CD4-positive, alpha-beta T cell treated with Interleukin-2 at 100 ng/mL for 4 hours (primary cell): ENCODE measurements around the gene SDR42E2.
"Not testable (repeated sequence)": the region's sequence is repeated elsewhere in the genome, so short reads cannot be mapped to it uniquely, and the experiment has no call there.

Experiments
- DNase-seq: peaks from one replicate; pipeline ENCODE4 v3.0.0-alpha.2; 2020; ENCODE audit warnings: low spot score

SDR42E2 gene

DNA sequence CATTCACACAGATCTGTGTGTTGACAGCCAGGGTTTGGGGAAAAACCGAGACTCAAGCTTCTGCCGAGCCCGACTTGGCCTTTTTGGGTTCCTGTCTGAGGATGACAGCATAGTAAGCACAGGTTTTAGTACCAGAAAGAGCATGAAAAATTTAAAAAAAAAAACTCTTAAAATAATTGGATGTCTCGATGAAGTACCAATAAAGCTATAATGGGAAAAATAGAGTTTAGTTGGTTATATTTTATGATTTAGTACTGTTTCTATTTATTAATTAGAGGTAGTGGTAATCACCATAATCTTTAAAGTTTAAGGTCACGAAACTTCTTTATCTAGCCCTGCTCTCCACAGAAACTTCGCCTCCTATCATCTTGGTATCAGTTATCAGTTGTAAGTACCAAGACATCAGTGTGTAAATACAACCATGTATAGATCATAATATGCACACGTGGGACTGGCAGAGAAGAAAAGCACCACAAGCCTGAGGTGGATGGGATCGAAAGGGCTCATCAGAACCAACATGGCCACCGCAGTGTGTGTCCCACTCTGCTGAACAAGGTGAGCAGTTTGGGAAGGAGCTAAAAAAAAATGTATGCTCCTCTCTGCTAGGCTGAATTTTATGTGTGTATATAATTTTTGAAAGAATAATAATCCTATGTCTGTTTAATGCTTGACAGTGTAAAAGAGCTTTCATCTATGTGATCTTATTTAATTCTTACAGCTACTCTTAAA is 29.4 kb downstream of the SDR42E2 start:
- peak; percentile 36 for DNase-seq

DNA sequence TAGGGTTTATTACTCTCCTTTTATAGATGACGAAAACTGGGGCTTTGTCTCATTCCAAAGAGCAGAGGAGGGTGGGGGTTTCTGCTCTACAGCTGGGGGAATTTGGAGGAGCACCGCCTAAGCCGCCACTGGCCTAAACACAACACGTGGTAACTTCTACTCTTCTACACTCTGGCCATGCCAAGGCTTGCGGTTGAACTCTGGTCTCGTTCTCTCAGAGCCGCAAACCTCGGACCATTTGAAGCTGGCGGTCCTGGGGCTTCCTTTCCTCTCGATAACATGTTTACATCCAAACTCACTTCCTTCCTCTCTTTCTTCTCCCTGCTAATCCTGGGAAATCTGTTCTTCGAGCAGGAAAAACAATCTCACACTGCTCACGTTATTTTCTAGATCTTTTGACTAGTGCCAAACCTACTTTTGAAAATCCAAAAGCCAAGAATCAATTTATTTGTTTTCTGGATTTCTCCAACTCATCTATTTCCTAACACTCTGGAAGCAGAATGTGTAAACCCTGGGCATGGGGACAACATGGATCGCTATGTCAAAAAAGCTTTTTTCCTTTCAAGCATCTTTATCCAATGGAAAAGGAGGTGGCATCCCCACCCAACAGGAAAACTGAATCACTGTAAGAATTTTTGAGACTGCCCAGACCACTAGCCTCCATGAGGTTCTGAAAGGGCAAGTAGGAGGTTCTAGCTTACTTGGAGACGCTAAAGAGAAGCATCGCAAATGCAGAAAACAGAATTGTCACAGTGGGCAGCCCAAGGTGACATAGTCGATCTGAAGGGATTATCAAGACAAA is 30.2 kb downstream of the SDR42E2 start:
- DNase-seq, result peak; percentile 81

DNA sequence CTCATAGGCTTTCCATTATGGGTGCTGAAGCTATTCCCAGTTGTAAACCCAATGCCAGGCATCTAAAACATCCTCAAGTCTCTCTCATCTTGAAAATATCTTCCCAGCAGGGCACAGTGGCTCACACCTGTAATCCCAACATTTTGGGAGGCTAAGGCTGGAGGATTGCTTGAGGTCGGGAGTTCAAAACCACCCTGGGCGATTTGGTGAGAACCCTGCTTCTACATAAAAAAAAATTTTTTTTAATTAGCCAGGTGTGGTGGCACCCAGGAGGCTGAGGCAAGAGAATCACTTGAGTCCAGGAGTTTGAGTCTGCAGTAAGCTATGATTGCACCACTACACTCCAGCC is 30.7 kb downstream of the SDR42E2 start:
- DNase-seq, result no peak

DNA sequence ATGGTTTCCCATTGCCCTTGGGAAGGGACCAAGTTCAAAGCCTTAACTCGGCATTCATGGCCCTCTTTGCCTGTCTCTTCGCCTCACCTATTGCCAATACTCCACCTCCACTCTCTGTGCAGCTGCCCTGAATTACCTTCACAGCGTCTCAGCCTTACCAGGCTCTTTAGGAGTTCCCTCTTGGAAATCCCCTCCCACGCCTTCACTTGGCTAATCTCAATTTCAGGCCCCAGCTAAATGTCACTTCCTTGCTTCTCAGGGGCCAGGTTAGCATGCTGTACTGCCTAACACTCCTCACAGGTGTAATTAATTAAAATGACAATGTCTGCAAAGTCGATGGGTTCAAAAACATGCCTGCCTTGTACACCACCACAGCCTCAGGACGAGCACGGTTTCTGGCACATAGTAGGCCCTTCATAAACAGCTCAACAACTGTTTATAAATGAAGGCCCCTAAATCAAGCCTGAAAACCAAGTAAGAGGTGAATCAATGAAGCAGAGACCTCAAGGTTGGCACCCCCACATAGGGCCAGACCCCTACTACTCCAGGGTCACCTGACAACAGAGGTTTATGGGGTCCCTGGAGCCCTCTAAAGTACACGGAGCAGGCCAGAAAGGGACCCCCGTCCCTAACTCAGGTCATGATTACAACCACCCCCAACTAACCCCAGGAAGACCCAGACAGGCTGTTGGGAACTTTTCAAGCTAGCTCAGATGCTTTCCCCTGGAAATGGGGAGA is 32.6 kb downstream of the SDR42E2 start:
- peak; percentile 40 for DNase-seq

DNA sequence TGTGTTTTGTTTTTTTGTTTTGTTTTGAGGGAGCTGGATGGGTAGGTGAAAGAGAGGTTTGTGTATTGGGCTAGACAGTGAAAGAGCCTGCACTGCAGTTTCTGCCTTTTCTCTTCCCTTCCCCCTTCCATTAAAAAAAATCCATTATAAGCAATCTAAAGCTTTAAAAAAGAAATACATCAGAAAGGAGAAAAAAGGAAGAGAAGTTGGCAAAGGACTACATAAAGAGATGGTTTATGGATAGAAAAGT is 33.1 kb downstream of the SDR42E2 start:
- DNase-seq, result no peak

DNA sequence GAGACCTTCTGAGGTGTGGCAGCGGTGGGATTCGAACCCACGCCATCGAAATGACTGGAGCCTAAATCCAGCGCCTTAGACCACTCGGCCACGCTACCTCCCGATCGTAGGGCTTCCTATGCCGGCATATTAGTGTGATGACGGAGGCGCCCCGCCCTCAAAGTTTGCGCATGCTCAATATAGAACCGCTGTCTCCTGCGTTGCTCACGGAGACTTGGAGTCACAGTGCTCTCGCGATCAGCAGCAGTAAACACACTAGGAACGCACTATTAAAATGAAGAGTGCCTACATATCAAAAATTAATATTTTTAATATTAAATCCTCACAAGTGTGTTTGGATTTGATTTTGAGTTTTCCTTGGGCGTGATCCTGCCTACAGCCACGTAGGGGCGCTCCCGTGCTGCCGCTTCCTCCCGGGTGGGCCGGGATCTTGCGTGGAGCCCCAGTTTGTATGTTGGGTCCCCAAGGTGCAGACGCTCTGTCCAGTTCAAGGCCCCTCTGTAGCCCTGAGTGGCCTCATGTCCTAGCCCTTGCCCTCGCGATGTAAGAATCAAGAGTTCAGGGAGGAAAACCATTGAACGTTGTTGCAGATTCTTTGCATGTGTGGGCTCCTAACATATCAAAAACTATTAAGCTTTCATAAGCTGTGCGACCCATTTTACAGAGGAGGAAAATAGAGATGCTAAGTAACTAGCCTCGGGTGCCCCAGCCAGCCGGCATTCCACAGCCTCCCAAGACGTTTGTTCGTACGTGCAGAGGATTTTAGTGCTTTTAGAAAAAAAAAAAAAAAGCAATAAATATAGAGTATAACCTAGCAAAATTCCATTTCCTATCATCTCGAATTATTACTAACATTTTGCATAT is 33.6 kb downstream of the SDR42E2 start:
- peak; percentile 93 for DNase-seq

DNA sequence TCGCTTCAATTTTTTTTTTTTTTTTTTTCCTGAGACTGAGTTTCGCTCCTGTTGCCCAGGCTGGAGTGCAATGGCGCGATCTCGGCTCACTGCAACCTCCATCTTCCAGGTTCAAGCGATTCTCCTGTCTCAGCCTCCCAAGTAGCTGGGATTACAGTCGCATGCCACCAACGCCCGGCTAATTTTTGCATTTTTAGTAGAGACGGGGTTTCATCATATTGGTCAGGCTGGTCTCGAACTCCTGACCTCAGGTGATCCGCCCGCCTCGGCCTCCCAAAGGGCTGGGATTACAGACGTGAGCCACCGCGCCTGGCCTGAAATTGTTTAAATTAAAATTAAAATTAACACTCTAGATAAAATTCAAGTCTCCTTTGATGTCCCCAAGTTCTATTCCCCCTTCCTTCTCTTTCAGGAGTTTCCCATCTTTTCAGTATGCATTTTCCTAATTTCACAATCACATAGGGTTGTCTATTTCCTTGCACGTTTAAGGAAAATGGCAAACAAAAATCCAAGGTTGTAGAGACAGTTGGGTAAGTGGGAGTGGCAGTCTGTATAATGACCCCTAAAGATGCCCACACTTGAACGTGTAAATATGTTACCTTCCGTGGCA is 34.4 kb downstream of the SDR42E2 start:
- DNase-seq, result not testable (repeated sequence)

DNA sequence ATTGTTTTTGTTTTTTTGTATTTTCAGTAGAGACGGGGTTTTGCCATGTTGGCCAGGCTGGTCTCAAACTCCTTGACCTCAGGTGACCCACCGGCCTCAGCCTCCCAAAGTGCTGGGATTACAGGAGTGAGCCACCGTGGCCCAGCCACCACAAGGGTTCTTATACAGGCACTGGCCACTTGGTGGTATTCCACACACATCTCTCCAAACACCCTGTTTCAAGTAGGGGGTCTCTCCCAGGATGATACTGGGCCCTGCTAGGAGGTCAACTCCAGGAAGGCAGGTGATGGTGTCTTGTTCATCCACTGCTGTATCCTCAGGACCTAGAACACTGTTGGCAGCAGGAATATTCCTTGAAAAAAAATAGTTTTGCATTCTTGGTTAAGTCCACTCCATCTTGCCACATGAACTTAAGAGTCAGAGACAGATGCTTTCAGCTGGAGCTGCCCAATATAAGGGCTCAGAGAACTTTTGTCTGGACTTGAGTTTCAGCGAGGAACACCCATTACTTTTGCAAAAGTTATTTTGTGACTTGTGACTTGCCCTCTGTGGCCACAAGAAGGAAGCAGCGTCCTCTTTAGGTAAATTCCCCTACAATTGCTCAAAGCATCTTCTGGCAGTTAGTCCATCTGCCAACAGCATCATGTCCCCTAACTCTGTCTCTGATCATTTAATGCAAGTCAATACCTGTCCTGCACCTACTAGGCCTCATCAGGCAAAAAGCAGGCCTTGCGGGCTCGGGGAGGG is 36.4 kb downstream of the SDR42E2 start:
- DNase-seq, result no peak

DNA sequence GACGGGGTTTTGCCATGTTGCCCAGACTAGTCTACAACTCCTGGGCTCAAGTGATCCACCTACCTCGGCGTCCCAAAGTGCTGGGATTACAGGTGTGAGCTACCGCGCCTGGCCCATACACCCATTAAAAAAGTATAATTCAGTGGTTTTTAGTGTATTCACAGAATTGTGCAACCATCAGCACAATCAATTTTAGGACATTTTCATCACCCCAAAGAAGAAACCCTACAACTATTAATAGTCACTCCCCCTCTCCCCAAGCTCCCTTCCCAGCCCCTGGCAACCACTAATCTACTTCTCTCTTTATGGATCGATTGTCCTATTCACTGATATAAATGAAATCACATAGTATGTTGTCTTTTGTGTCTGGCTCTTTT is 39.9 kb downstream of the SDR42E2 start:
- no peak for DNase-seq

DNA sequence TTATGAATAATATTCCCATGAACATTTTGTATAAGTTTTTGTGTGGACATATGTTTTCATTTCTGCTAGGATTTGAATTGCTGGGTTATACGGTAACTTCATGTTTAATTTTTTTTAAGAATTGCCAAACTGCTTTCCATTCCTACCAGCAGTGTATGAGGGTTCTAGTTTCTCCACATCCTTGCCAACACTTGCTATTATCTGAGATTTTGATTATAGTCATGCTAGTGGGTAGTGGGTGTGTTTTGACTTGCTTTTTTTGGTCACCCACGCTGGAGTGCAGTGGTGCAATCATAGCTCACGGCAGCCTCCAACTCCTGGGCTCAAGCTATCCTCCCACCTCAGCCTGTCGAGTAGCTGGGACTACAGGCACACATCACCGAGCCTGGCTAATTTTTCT is 40.8 kb downstream of the SDR42E2 start:
- DNase-seq, result no peak

DNA sequence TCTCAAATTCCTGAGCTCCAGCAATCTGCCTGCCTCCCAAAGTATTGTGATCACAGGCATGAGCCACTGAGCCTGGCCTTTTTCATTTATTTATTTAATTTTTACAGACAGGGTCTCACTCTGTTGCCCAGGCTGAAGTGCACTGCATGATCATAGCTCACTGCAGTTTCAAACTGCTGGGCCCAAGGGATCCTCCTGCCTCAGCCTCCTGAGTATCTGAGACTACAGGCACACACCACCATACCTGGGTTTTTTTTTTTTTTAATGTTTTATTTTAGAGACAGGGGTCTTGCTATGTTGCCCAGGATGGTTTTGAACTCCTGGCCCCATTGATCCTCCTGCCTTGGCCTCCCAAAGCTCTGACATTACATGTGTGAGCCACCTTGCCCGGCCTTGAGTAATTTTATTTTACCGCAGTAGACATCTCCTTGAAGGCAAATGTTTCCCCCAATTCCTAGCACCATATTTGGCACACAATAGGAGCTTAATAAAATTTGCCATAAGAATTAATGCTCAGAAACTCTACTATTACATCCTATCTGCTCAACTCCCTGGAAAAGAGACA is 41.9 kb downstream of the SDR42E2 start:
- DNase-seq, result no peak

DNA sequence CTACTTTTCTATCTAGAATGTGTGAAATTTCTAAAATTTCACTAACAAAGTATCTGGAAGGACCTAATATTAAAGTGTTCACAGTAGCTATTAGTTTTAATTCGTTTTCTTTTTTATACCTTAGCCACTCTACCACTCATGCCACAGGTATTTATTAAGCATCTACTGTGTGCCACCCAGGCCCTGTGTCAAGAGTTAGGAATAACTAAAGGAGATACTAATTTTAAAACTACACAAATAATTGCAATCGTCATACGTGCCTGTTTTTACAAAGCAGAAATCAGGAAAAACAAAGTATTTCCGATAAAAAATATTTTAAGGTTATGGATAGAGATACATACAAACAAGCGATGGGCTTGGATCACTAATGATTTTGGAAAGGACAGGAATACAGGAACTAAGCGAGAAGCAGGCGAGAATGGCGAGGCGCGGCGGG is 43.3 kb downstream of the SDR42E2 start:
- no peak for DNase-seq

DNA sequence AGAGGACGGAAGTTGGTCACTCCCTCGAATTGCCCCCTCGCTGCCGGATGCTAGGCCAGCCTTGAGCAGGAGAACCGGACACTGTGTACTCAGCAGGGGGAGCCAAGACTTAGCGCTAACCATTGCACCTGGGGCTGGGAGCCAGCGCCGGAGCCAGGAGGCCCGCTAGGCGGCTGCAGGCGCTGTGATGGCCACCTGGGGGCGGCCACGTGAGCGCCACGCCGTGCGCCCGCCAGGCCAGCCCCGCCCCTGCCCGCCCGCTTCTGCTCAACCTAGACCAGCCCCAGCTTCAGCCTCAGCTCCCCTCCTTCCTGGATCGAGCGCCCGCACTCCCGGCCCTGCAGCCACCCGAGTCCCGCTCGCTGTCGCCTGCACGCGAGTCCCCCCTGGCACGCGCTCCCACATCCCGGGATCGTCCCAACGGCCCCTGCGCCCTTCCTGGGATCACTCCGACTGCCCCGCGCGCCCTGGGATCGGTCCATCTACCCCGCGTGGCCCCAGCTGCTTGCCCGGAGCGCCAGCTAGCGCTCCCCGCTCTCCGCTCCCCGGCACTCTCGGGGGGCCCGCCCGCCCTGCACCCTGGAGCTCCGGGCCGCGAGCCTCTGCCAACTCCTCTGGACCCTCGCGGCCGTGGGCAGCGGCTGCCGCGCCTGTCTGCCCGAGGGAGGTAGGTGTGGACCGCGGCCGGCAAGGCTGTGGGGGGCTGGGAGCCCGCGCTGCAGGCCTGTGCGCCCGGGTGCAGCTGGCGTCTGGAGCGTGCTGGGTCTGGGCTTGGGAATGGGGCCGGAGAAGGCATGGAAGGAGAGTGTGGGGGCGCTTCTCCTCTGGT is 43.9 kb downstream of the SDR42E2 start, which contains the start of gene EEF2K:
EEF2K (plus strand) TSS at position 266 of the 829 bp plus-strand sequence. CDS start 19,452 bp downstream, outside the sequence.
- peak; percentile 79 for DNase-seq

DNA sequence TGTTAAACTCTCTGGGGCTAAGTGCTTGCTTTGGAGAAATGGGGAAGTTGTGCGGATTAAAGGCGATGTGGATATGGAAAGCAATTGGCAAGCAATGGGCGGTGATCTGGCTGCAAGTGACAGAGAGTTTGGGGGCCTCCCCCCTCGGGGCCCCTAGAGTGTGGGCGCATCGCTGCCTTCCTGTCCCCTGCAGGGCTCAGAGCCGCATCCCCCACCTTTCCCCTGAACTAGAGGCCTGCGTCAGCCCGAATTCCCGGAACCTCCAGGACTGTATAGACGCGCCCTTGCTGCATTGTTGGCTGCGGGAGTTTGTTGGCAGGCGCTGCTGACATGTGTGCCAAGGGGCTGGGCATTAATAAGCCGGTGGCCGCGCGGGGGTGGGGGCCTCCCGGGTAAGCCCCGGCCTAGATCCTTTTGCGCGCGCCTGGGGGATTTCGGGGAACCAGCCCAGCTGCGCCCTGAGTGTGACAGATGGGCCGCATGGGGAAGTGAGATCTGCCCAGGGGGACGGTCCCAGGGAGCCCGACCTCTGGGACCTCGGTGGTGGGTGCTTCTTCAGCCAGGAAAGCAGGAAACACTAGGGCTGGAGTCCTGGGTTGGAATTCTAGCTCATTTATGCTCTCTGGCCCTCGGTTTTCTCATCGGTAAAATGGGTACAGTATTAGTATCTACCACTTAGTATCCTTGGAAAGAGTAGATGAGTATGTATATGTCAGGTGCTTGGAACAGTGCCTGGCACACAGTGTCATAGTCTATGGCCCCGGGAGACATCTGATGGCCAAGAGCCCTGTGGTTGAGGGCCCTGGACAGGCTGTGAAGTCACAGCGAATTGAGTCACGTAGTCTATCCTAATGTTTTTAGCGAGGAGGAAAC is 44.8 kb downstream of the SDR42E2 start:
- peak; percentile 75 for DNase-seq

DNA sequence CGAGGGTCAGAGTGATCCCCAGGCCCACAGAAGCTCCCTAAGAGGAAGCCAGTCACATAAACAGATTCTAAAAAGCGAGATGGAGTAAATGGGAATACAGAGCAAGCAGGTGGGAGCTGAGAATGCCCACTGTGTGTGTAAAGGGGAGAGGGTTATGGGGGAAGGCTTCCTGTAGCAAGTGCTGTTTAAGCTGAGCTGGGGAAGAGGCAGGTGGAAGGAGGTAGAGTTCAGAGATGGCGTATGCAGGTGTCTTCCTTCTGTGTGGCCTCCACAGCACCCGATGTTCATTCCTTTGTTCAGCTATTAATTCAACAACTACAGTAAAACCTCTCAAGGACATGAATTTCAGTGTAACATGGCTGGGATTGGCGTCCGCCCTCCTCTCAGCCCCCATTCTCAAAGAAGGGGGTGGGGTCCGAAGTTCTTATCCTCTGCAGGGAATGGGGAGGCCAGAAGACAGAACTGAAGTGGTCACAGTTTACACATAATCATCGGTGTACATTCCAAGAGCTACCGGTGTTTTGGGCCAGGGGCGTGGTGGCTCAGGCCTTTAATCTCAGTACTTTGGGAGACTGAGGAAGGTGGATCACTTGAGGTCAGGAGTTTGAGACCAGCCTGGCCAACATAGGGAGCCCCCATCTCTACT is 45.5 kb downstream of the SDR42E2 start:
- DNase-seq, result no peak

DNA sequence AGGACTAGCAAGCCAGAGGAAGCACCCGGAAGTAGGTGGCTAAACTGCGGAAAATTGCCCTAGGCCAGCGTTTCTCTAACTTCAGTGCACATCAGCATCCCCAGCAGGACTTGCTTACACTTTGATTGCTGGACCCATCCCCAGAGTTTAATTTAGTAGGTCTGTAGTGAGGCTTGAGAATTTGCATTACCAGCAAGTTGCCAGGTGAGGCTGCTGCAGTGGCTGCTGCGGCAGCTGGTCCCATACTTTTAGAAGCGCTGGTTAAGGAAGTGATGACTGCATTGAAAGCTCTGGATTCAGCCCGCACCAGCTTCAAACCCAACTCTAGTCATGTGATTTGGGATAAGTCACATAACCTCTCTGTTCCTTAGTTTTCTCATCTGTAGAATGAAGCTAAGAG is 48.0 kb downstream of the SDR42E2 start:
- no peak for DNase-seq

DNA sequence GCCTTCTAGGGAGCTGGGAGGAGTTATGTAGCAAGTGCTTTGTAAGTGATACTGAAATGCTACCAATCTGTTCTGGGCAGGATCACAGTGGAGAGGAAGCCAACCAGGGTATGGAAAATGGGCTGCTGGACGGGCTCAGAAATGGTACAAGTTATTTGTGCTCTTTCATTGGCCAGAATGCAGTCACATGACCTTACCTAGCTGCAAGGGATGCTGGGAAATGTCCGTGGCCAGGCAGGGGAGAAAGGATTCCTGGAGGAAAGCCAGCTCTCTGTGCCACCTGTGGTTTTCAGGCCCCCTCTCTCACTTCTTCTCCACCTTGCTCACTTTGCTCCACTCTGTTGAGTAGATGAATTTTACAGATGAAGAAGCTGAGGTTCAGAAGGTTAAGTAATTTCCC is 48.5 kb downstream of the SDR42E2 start:
- DNase-seq, result no peak

DNA sequence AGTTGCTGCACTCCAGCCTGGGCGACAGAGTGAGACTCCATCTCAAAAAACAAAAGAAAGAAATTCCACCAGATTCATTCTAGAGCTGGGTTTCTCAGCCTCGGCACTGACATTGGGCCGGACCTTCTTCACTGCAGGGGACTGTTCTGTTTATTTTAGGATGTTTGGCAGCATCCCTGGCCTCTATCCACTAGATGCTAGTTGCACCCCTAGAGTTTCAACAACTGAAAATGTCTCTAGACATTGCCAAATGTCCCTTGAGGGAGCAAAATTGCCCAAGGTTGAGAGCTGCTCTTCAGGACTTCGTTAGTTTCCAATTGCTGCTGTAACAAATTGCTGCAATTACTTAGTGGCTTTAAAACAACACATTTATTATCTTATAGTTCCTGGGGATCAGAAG is 50.9 kb downstream of the SDR42E2 start:
- DNase-seq, result no peak
